GM23338 (cell line): Measurements from ENCODE around the gene TFCP2. TPM values are rescaled to one million over a fixed set of nuclear protein-coding genes. Genes with fewer than 3 reads are reported as not detected.

Experiments used
- ATAC-seq: fragments of 200-7000 bp; cut with Tn5 transposase; 3 replicates; pipeline ENCODE4 v1.9.1; 2020
- DNase-seq: peaks from one replicate; pipeline ENCODE4 v3.0.0-alpha.2; 2015; ENCODE audit warnings: low spot score
- H2AFZ ChIP-seq: fragments of 200-600 bp; sonication (generic); 2 replicates; pipeline ENCODE4 v1.8.0; 2016; ENCODE audit warnings: antibody characterized with exemption, mild to moderate bottlenecking, moderate library complexity
- H3F3A ChIP-seq: fragments of 200-600 bp; sonication (generic); replicated peaks from 2 replicates; pipeline ENCODE4 v1.8.0; 2017; ENCODE audit warnings: antibody characterized with exemption, mixed run types, low read depth
- H3K27ac ChIP-seq: fragments of 200-600 bp; sonication (generic); 2 replicates; pipeline ENCODE4 v1.6.1; 2016; ENCODE audit warnings: low read depth
- H3K27me3 ChIP-seq: fragments of 200-600 bp; sonication (generic); 2 replicates; pipeline ENCODE4 v1.8.0; 2016; ENCODE audit warnings: mild to moderate bottlenecking, mixed run types, moderate library complexity; ENCODE audit not compliant: insufficient read depth
- H3K36me3 ChIP-seq: fragments of 200-600 bp; sonication (generic); 2 replicates; pipeline ENCODE4 v1.8.0; 2016; ENCODE audit warnings: mild to moderate bottlenecking; ENCODE audit not compliant: insufficient read depth
- H3K4me1 ChIP-seq: fragments of 200-600 bp; sonication (generic); 2 replicates; pipeline ENCODE4 v1.8.0; 2016; ENCODE audit warnings: mild to moderate bottlenecking, moderate library complexity; ENCODE audit not compliant: insufficient read depth
- H3K4me2 ChIP-seq: fragments of 200-600 bp; sonication (generic); 2 replicates; pipeline ENCODE4 v1.7.1; 2017; ENCODE audit warnings: mixed run types
- H3K4me3 ChIP-seq: fragments of 200-600 bp; sonication (generic); 2 replicates; pipeline ENCODE4 v1.6.1; 2016; ENCODE audit warnings: mixed run types
- H3K79me2 ChIP-seq: fragments of 200-600 bp; sonication (generic); replicated peaks from 2 replicates; pipeline ENCODE4 v1.8.0; 2017; ENCODE audit warnings: mild to moderate bottlenecking; ENCODE audit not compliant: insufficient read depth
- H3K9me2 ChIP-seq: fragments of 200-600 bp; sonication (generic); 2 replicates; pipeline ENCODE4 v1.8.0; 2017; ENCODE audit not compliant: insufficient read depth
- H4K20me1 ChIP-seq: fragments of 200-600 bp; sonication (generic); replicated peaks from 2 replicates; pipeline ENCODE4 v1.8.0; 2017; ENCODE audit warnings: mild to moderate bottlenecking; ENCODE audit not compliant: insufficient read depth
- H3K27ac Mint-ChIP-seq: 2 replicates; pipeline ENCODE4 v1.8.0; 2020; ENCODE audit warnings: inconsistent platforms, mild to moderate bottlenecking, moderate library complexity, mixed read lengths
- H3K27me3 Mint-ChIP-seq: 3 replicates; pipeline ENCODE4 v1.8.0; 2022; ENCODE audit warnings: low read depth, mild to moderate bottlenecking, moderate library complexity, mixed read lengths, inconsistent platforms; ENCODE audit not compliant: insufficient read depth, poor library complexity
- H3K36me3 Mint-ChIP-seq: 3 replicates; pipeline ENCODE4 v1.8.0; 2021; ENCODE audit warnings: low read depth, mild to moderate bottlenecking, inconsistent platforms, moderate library complexity, mixed read lengths
- H3K4me1 Mint-ChIP-seq: 3 replicates; pipeline ENCODE4 v1.8.0; 2020; ENCODE audit warnings: mild to moderate bottlenecking, inconsistent platforms, mixed read lengths
- H3K4me3 Mint-ChIP-seq: 3 replicates; pipeline ENCODE4 v1.8.0; 2021; ENCODE audit warnings: moderate library complexity, mild to moderate bottlenecking, inconsistent platforms, mixed read lengths
- H3K9me3 Mint-ChIP-seq: 3 replicates; pipeline ENCODE4 v1.8.0; 2020; ENCODE audit warnings: moderate library complexity, mild to moderate bottlenecking, inconsistent platforms, mixed read lengths
- CREB1 ChIP-seq: fragments of 250-450 bp; sonication (Bioruptor Pico); IDR thresholded peaks from 2 replicates; pipeline ENCODE4 v1.5.0; 2020; ENCODE audit warnings: low read depth, mild to moderate bottlenecking, moderate library complexity
- CTCF ChIP-seq, 2 experiments: fragments of 200-600 bp in 1 of 2; sonication (generic) in 1 of 2; conservative IDR thresholded peaks; 2 replicates each; pipeline versions ENCODE4 v1.5.1 to v1.6.1; 2016 to 2017; ENCODE audit warnings: antibody characterized with exemption in 2 of 2, low read depth in 2 of 2, mild to moderate bottlenecking in 2 of 2, moderate library complexity in 1 of 2
- EZH2 ChIP-seq: fragments of 200-600 bp; sonication (generic); IDR thresholded peaks from one replicate; pipeline ENCODE4 v1.8.0; 2017; ENCODE audit warnings: antibody characterized with exemption, mild to moderate bottlenecking, low read depth; ENCODE audit not compliant: unreplicated experiment
- EZH2phosphoT487 ChIP-seq: fragments of 200-600 bp; sonication (generic); IDR thresholded peaks from one replicate; pipeline ENCODE4 v1.8.1; 2018; ENCODE audit warnings: antibody characterized with exemption; ENCODE audit not compliant: unreplicated experiment
- JUNB ChIP-seq: IDR thresholded peaks from one replicate; pipeline ENCODE4 v1.6.1; 2016; ENCODE audit warnings: antibody characterized with exemption; ENCODE audit not compliant: unreplicated experiment
- NANOG ChIP-seq: IDR thresholded peaks from 2 replicates; pipeline ENCODE4 v1.6.1; 2016; ENCODE audit warnings: antibody characterized with exemption, borderline replicate concordance
- POLR2AphosphoS5 ChIP-seq: IDR thresholded peaks from 2 replicates; pipeline ENCODE4 v1.6.1; 2016; ENCODE audit warnings: antibody characterized with exemption, low read depth
- ZNF331 ChIP-seq: fragments of 250-450 bp; sonication (Bioruptor Pico); IDR thresholded peaks from 2 replicates; pipeline ENCODE4 v1.5.0; 2020; ENCODE audit warnings: low read depth, mild to moderate bottlenecking, moderate library complexity
- ZNF462 ChIP-seq: fragments of 250-450 bp; sonication (Bioruptor Pico); IDR thresholded peaks from 2 replicates; pipeline ENCODE4 v1.5.0; 2020; ENCODE audit warnings: mild to moderate bottlenecking, moderate library complexity
- polyA plus RNA-seq: library from polyadenylated mRNA; unstranded; fragments of >200 nt; fragmentation: Nextera tagmentation; extraction: Ambion mirVana; gene quantifications from 2 replicates; pipeline ENCODE4 v1.2.1, GENCODE V29; 2016
- total RNA-seq: library from RNA; depleted of rRNA; stranded (reverse); fragments of >200 nt; shearing (Covaris generic); gene quantifications from 2 replicates; pipeline ENCODE4 v1.2.3, GENCODE V29; 2014

TFCP2 gene
- total and polyA plus RNA-seq, 2 experiments from 2014 or later = 15.2 to 30.5 TPM

DNA sequence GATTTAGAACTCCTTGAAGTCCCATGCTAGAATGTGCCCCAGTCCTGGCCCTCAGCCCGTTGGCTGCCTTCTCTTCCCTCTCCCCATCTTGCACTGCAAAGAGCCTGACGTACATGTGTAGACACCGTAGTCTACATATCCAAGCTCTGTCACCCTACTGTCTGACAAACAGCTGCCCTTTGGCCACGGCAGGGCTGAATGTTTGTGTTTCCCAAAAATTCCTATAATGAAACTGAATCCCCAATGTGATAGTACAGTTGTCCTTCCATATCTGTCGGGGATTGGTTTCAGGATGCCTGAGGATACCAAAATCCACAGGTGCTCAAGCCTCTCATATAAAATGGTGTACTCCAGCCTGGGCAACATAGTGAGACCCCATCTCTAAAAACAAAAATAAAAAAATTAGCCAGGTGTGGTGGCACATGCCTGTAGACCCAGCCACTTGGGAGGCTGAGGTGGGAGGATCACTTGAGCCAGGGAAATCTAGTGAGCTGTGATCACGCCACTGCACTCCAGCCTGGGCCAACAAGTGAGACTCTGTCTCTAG is 12.3 kb upstream of the TFCP2 start:
- no peak for DNase-seq
- no peaks in the 10 kb centered on the region for H3K27me3 ChIP-seq
- no peak overlapping the region for H3K4me3 Mint-ChIP-seq
- no peaks in the 10 kb centered on the region for H3K9me3 Mint-ChIP-seq
- H3K27me3 Mint-ChIP-seq = peaks cover 6% of the 10 kb centered on the region
- H3K4me1 Mint-ChIP-seq = peaks cover 9% of the 10 kb centered on the region
- no peak overlapping the region for H3K27ac ChIP-seq
- no peak overlapping the region for H2AFZ ChIP-seq
- no peaks in the 10 kb centered on the region for H3F3A ChIP-seq
- no peaks in the 10 kb centered on the region for H4K20me1 ChIP-seq
- H3K9me2 ChIP-seq = no peaks in the 10 kb centered on the region
- no peak overlapping the region for H3K27ac Mint-ChIP-seq
- ATAC-seq = no peak
- H3K36me3 ChIP-seq = no peaks in the 10 kb centered on the region
- no peak overlapping the region for H3K4me2 ChIP-seq
- no peak for TF ChIP-seq EZH2phosphoT487
- no peak for TF ChIP-seq EZH2
- TF ChIP-seq CTCF (conservative IDR thresholded peaks at IDR 0.05; ENCODE audit: low read depth in 2 of 2) = no peak
- no peak overlapping the region for H3K4me3 ChIP-seq
- no peaks in the 10 kb centered on the region; the same call in 2 of the 3 replicates for H3K36me3 Mint-ChIP-seq
- no peaks in the 10 kb centered on the region for H3K4me1 ChIP-seq
- no peaks in the 10 kb centered on the region for H3K79me2 ChIP-seq

GRCh38 chr12:51183816-51184215 is 10.9 kb upstream of the TFCP2 start:
- peaks cover 9% of the 10 kb centered on the region for H3K27me3 Mint-ChIP-seq
- Histone ChIP-seq H3K36me3 (no peaks in the 10 kb centered on the region), H3K27ac (no peak overlapping the region), H3K27me3 (no peaks in the 10 kb centered on the region), H3K4me2 (no peak overlapping the region), H2AFZ (peak overlapping the region; percentile 23; the same call in 1 of the 2 replicates), H4K20me1 (no peaks in the 10 kb centered on the region), H3K79me2 (no peaks in the 10 kb centered on the region), H3F3A (no peaks in the 10 kb centered on the region), H3K9me2 (no peaks in the 10 kb centered on the region), H3K4me1 (no peaks in the 10 kb centered on the region), H3K4me3 (no peak overlapping the region)
- no peak overlapping the region for H3K27ac Mint-ChIP-seq
- ATAC-seq = peak; percentile 44; the same call in 2 of the 3 replicates
- TF ChIP-seq NANOG = no peak
- TF ChIP-seq CREB1 (CRISPR knock-in tag) = no peak
- no peak for TF ChIP-seq JUNB
- no peaks in the 10 kb centered on the region for H3K36me3 Mint-ChIP-seq
- DNase-seq = peak; percentile 20
- no peak overlapping the region for H3K4me3 Mint-ChIP-seq
- peaks cover 6% of the 10 kb centered on the region for H3K4me1 Mint-ChIP-seq
- H3K9me3 Mint-ChIP-seq = no peaks in the 10 kb centered on the region

DNA sequence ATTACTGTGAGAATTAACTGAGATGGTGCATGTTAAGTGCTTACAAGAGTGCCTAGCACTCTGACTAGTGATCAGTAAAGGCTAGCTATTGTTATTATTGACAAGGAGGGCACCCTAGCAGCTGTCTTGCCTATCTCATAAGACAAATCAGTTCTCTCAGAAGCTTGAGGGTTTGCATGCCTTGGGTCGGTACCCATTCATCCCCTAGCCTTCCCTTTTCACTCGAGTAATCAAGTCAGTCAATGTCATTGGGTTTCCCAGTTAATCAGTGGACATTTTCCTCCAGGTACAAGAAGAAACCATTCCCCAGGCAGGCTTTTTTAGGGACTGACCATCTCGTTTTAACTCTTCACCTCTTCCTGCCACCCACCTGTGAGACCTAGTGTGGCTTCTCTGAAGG is 10.4 kb upstream of the TFCP2 start:
- H3K4me2 ChIP-seq = no peak overlapping the region
- no peaks in the 10 kb centered on the region for H3K36me3 Mint-ChIP-seq
- no peaks in the 10 kb centered on the region for H3K36me3 ChIP-seq
- H3K27me3 ChIP-seq = no peaks in the 10 kb centered on the region
- DNase-seq = no peak
- H3K27ac Mint-ChIP-seq = no peak overlapping the region
- H3K4me3 ChIP-seq = no peak overlapping the region
- no peaks in the 10 kb centered on the region for H3K4me1 ChIP-seq
- ATAC-seq = no peak
- peaks cover 9% of the 10 kb centered on the region for H3K27me3 Mint-ChIP-seq
- H3K4me3 Mint-ChIP-seq = no peak overlapping the region
- H4K20me1 ChIP-seq = no peaks in the 10 kb centered on the region
- no peaks in the 10 kb centered on the region for H3K9me2 ChIP-seq
- no peak overlapping the region for H3K27ac ChIP-seq
- no peaks in the 10 kb centered on the region for H3F3A ChIP-seq
- H3K4me1 Mint-ChIP-seq = peaks cover 5% of the 10 kb centered on the region; the same call in 2 of the 3 replicates
- H3K79me2 ChIP-seq = no peaks in the 10 kb centered on the region
- H2AFZ ChIP-seq = no peak overlapping the region; the same call in 1 of the 2 replicates
- no peaks in the 10 kb centered on the region for H3K9me3 Mint-ChIP-seq
- no peak for TF ChIP-seq POLR2AphosphoS5
- TF ChIP-seq ZNF462 (CRISPR knock-in tag) = no peak
- no peak for TF ChIP-seq ZNF331 (CRISPR knock-in tag)
- TF ChIP-seq CREB1 (CRISPR knock-in tag) = no peak
- no peak for TF ChIP-seq NANOG
